Left lung (tissue), 10 donors: Measurements from ENCODE around the gene TMEM212. TPM values are rescaled to one million over a fixed set of nuclear protein-coding genes. Genes with fewer than 3 reads are reported as not detected.

Experiments used
- ATAC-seq: fragments of 200-7000 bp; cut with Tn5 transposase; one replicate; pipeline ENCODE4 v1.9.1; 2020; ENCODE audit warnings: moderate library complexity
- DNase-seq, 4 donors: peaks; one replicate each; pipeline ENCODE4 v3.0.0-alpha.2; 2013 to 2020
- H3K27ac ChIP-seq, 2 donors: fragments of 200-600 bp; sonication (generic) in 1 of 2; one replicate each; pipeline versions ENCODE4 v1.5.0 to v1.8.0; 2020 to 2021
- H3K27me3 ChIP-seq, 2 donors: fragments of 200-600 bp; sonication (generic) in 1 of 2; one replicate each; pipeline versions ENCODE4 v1.5.0 to v1.8.0; 2020 to 2021
- H3K36me3 ChIP-seq, 2 donors: fragments of 200-600 bp; sonication (generic) in 1 of 2; one replicate each; pipeline versions ENCODE4 v1.5.0 to v1.8.0; 2020 to 2021
- H3K4me1 ChIP-seq, 2 donors: fragments of 200-600 bp; one replicate each; pipeline ENCODE4 v1.8.0; 2021
- H3K4me3 ChIP-seq, 2 donors: fragments of 200-600 bp; sonication (generic) in 1 of 2; one replicate each; pipeline versions ENCODE4 v1.5.0 to v1.8.0; 2020 to 2021; ENCODE audit warnings: mild to moderate bottlenecking in 1 of 2
- H3K9me3 ChIP-seq, 2 donors: fragments of 200-600 bp; sonication (generic) in 1 of 2; one replicate each; pipeline versions ENCODE4 v1.5.0 to v1.8.0; 2020 to 2021
- CTCF ChIP-seq, 2 donors: fragments of 200-600 bp; sonication (generic) in 1 of 2; IDR thresholded peaks; one replicate each; pipeline versions ENCODE4 v1.5.0 to v1.8.0; 2021; ENCODE audit warnings: antibody characterized with exemption in 2 of 2
- intact Hi-C, 2 donors: fragments of 100-400 bp; cut with DNase I; formaldehyde crosslinking; loops; one replicate each; pipeline versions ENCODE4 v1.11.2 to v1.14.2; 2022
- polyA plus RNA-seq, 6 donors: library from polyadenylated mRNA; unstranded; fragments of 120-200 nt; gene quantifications; one replicate each; pipeline ENCODE4 v1.2.1, GENCODE V29; 2013; ENCODE audit not compliant: insufficient read length in 6 of 6
- total RNA-seq, 2 donors: library from RNA; stranded (reverse); fragmentation: NEBNext Ultra II Directional; extraction: Animal tissue kit (Norgen Biotek cat#: 25700); gene quantifications; one replicate each; pipeline ENCODE4 v1.2.1, GENCODE V29; 2021
- donor health status: DM: no; HTN: yes; CAD: no.
- donor health status: DM: no; HTN: no; CAD: no.

The TMEM212 gene
- total and polyA plus RNA-seq, 8 donors, result 0.50 to 6.2 (median 3.2) TPM; not detected in 1

DNA sequence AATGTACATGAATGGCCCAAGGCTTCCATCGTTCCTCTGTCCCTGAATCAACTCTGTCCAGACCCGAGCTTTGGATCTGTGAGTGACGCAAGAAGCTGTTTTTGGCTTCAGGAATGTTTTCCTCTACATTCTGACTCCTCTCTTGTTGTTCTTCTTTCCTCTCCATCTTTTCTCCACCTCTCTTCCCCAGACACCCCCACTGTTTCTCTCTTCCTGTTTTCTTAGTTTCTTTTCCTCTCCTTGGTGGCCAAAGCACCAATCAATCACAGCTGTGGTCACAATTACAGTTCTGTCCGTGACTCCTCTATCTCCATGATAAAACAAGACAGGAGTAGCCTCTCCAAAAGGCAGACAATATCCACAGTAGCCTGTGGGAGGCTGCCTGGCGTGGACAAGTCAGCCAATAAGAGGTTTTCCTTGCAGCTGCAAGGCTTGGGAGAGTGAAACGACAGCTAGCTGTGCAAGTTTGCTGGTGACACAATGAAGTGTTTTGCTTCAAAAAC is 4.9 kb upstream of the TMEM212 start:
- Histone ChIP-seq H3K27ac (peak overlapping the region; percentile 25 to 46), H3K9me3 (no peaks in the 10 kb centered on the region), H3K27me3 (no peaks in the 10 kb centered on the region), H3K36me3 (no peaks in the 10 kb centered on the region), H3K4me3 (no peak overlapping the region), H3K4me1 (peaks cover 15 to 38% of the 10 kb centered on the region in 2 donors)
- peak; percentile 12 for ATAC-seq
- intact Hi-C loops, result no loop called here
- TF ChIP-seq CTCF (IDR thresholded peaks at IDR 0.05), result no peak
- peak in 2 of 4 donors; percentile 46 to 58 for DNase-seq

GRCh38 chr3:171839270-171839669 is 3.9 kb upstream of the TMEM212 start:
- Histone ChIP-seq H3K36me3 (no peaks in the 10 kb centered on the region), H3K4me1 (peaks cover 9 to 28% of the 10 kb centered on the region in 2 donors), H3K27me3 (no peaks in the 10 kb centered on the region), H3K9me3 (no peaks in the 10 kb centered on the region), H3K27ac (no peak overlapping the region), H3K4me3 (no peak overlapping the region)
- ATAC-seq, result no peak
- no peak for TF ChIP-seq CTCF (IDR thresholded peaks at IDR 0.05)
- DNase-seq, result no peak
- intact Hi-C loops, result no loop called here

DNA sequence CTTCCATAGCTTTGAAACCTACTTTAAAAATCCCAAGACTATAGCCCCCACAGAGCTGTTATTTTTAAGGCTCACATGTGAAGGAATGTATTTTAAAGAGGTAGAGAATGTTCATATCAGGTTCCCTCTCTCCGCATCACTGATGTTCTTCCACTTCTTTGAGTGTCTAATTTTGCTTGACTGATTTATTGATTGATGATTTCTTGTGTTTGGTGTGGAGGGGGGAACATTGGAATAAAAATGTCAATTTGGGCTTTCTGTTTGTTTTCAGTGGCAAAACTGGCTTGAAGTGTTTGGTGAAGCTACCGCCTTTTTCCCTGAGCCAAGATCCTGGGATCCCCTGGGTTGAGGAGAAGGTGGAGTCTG is 2.7 kb upstream of the TMEM212 start:
- Histone ChIP-seq H3K9me3 (no peaks in the 10 kb centered on the region), H3K36me3 (no peaks in the 10 kb centered on the region), H3K4me3 (no peak overlapping the region), H3K27ac (no peak overlapping the region), H3K27me3 (no peaks in the 10 kb centered on the region), H3K4me1 (peaks cover 6 to 17% of the 10 kb centered on the region in 2 donors)
- no peak for TF ChIP-seq CTCF (IDR thresholded peaks at IDR 0.05)
- intact Hi-C loops, result no loop called here
- ATAC-seq (no peak), DNase-seq (no peak)

- ATAC-seq (peak; percentile 40), DNase-seq (no peak)
- intact Hi-C loops, result no loop called here
- Histone ChIP-seq H3K36me3 (no peaks in the 10 kb centered on the region), H3K9me3 (no peaks in the 10 kb centered on the region), H3K4me1 (peaks cover 6 to 15% of the 10 kb centered on the region in 2 donors), H3K27ac (no peak overlapping the region), H3K4me3 (no peak overlapping the region), H3K27me3 (no peaks in the 10 kb centered on the region)
- TF ChIP-seq CTCF (IDR thresholded peaks at IDR 0.05), result no peak
Measured at GRCh38 chr3:171840811-171841619, 2.1 kb upstream of the TMEM212 start.

GRCh38 chr3:171841620-171842000 is 1.5 kb upstream of the TMEM212 start:
- peaks cover 6 to 15% of the 10 kb centered on the region in 2 donors for H3K4me1 ChIP-seq
- no peaks in the 10 kb centered on the region for H3K36me3 ChIP-seq
- DNase-seq (no peak), ATAC-seq (peak; percentile 15)
- no peaks in the 10 kb centered on the region for H3K9me3 ChIP-seq
- no peaks in the 10 kb centered on the region for H3K27me3 ChIP-seq
- intact Hi-C loops, result no loop called here
- no peak for TF ChIP-seq CTCF (IDR thresholded peaks at IDR 0.05)
- H3K27ac ChIP-seq, result no peak overlapping the region
- H3K4me3 ChIP-seq, result no peak overlapping the region
